GM21619 (cell line): ENCODE data around the gene BCL11B.

Source experiments
- ATAC-seq: cut with Tn5 transposase; IDR thresholded peaks from one replicate; pipeline ENCODE4 v1.9.1; 2021; ENCODE audit not compliant: unreplicated experiment

BCL11B gene

GRCh38 chr14:99256483-99256874, 15.5 kb downstream of the BCL11B start:
- ATAC-seq: no peak

- no peak for ATAC-seq
Observed at GRCh38 chr14:99255621-99256482, 16.1 kb downstream of the BCL11B start.

- no peak for ATAC-seq
Observed at GRCh38 chr14:99254328-99255009, 17.5 kb downstream of the BCL11B start.

- ATAC-seq: no peak
Observed at GRCh38 chr14:99253890-99254289, 18.1 kb downstream of the BCL11B start.

- no peak for ATAC-seq
Observed at GRCh38 chr14:99252940-99253868, 18.8 kb downstream of the BCL11B start.

- ATAC-seq: no peak
Observed at GRCh38 chr14:99252443-99252939, 19.5 kb downstream of the BCL11B start.

- ATAC-seq: no peak
Observed at GRCh38 chr14:99251721-99252120, 20.3 kb downstream of the BCL11B start.

GRCh38 chr14:99250636-99251208, 21.3 kb downstream of the BCL11B start:
- no peak for ATAC-seq

GRCh38 chr14:99249389-99249788, 22.6 kb downstream of the BCL11B start:
- no peak for ATAC-seq

GRCh38 chr14:99248761-99249171, 23.2 kb downstream of the BCL11B start:
- ATAC-seq: no peak

- no peak for ATAC-seq
Observed at GRCh38 chr14:99247772-99248171, 24.2 kb downstream of the BCL11B start.

GRCh38 chr14:99247101-99247729, 24.8 kb downstream of the BCL11B start:
- no peak for ATAC-seq

GRCh38 chr14:99246536-99247097, 25.4 kb downstream of the BCL11B start:
- ATAC-seq: no peak

GRCh38 chr14:99245564-99246511, 26.2 kb downstream of the BCL11B start:
- no peak for ATAC-seq

GRCh38 chr14:99244941-99245563, 26.9 kb downstream of the BCL11B start:
- ATAC-seq: no peak

- no peak for ATAC-seq
Observed at GRCh38 chr14:99244367-99244901, 27.6 kb downstream of the BCL11B start.

GRCh38 chr14:99242816-99243721, 28.9 kb downstream of the BCL11B start:
- no peak for ATAC-seq
